Measurements from ENCODE around the gene COPS6. TPM values are rescaled to one million over a fixed set of nuclear protein-coding genes. Genes with fewer than 3 reads are reported as not detected.

COPS6 gene
- total RNA-seq, 2 experiments from 2014 or later = 79.0 to 83.9 TPM

DNA sequence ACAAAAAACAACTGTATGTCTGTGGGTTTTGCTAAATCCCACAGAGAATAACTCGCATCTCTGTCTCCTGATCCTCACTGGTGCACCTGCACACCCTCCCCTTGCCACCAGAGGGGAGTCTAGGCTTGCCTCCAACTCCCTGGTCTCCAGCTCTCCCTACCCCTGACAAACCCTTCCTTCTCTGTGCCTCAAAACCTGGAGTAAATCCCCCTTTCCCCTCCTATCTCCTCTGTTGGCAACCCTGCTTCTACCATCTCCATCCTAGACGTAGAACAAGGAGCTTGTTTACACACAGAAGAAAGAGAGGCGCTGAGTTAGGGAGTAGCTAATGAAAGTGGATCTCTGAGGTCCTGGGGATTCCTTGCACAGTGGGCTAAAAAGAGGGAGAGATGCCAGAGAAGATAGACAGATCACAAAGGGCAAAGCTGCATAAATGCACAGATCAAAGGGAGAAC is 44.0 kb downstream of the COPS6 start:
- ChIA-PET POLR2A (interaction anchor here (0.7 to 1.2 kb wide), 12 partner anchors 15 to 296 kb away, joined by 3 to 9 read pairs (median 4); partner anchors contain the start of genes GPC2, LAMTOR4, MCM7 and MEPCE), CTCF (interaction anchor here (0.7 to 1.5 kb wide), 21 partner anchors 11 to 275 kb away, joined by 3 to 11 read pairs (median 4); partner anchors contain the start of genes GPC2, LAMTOR4 and STAG3)
- TF ChIP-seq, protein P1, sequence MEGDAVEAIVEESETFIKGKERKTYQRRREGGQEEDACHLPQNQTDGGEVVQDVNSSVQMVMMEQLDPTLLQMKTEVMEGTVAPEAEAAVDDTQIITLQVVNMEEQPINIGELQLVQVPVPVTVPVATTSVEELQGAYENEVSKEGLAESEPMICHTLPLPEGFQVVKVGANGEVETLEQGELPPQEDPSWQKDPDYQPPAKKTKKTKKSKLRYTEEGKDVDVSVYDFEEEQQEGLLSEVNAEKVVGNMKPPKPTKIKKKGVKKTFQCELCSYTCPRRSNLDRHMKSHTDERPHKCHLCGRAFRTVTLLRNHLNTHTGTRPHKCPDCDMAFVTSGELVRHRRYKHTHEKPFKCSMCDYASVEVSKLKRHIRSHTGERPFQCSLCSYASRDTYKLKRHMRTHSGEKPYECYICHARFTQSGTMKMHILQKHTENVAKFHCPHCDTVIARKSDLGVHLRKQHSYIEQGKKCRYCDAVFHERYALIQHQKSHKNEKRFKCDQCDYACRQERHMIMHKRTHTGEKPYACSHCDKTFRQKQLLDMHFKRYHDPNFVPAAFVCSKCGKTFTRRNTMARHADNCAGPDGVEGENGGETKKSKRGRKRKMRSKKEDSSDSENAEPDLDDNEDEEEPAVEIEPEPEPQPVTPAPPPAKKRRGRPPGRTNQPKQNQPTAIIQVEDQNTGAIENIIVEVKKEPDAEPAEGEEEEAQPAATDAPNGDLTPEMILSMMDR (IDR thresholded peaks at IDR 0.05) = peak; percentile 82
- peaks cover 23% of the 10 kb centered on the region for H3K4me1 ChIP-seq (ENCODE audit: insufficient read depth, low read length)
- Mint-ChIP-seq H3K9me3 (no peaks in the 10 kb centered on the region), H3K27ac (peak overlapping the region; percentile 42), H3K4me3 (peak overlapping the region; percentile 62), H3K27me3 (no peaks in the 10 kb centered on the region), H3K4me1 (ENCODE audit: low read depth) (peaks cover 15% of the 10 kb centered on the region), H3K36me3 (ENCODE audit: low read depth) (no peaks in the 10 kb centered on the region)
- no peaks in the 10 kb centered on the region for H3K36me3 ChIP-seq (ENCODE audit: insufficient read depth, low read length)
- intact Hi-C loops (cut with DNase I, micrococcal nuclease) = loop anchor here (1.0 to 5.0 kb wide), 7 partner anchors 16 to 276 kb away; partner anchors contain the start of genes AZGP1 (in 1 of the 2), LAMTOR4 (in 1 of the 2) and PVRIG (in 1 of the 2)
- H3K9me3 ChIP-seq (ENCODE audit: control insufficient read depth in 1 of 2, insufficient read depth in 1 of 2, low read length in 2 of 2) = no peaks in the 10 kb centered on the region
- no peak overlapping the region for H3K27ac ChIP-seq (ENCODE audit: low read depth in 1 of 2, low read length in 2 of 2)
- no peak overlapping the region for H3K4me3 ChIP-seq (ENCODE audit: low read length)
- ATAC-seq (ENCODE audit: poor library complexity) (peak; percentile 77), DNase-seq (peak; percentile 48 to 83 (median 62))
- H3K27me3 ChIP-seq (ENCODE audit: control insufficient read depth in 1 of 2, insufficient read depth in 2 of 2, low read length in 2 of 2) = no peaks in the 10 kb centered on the region

DNA sequence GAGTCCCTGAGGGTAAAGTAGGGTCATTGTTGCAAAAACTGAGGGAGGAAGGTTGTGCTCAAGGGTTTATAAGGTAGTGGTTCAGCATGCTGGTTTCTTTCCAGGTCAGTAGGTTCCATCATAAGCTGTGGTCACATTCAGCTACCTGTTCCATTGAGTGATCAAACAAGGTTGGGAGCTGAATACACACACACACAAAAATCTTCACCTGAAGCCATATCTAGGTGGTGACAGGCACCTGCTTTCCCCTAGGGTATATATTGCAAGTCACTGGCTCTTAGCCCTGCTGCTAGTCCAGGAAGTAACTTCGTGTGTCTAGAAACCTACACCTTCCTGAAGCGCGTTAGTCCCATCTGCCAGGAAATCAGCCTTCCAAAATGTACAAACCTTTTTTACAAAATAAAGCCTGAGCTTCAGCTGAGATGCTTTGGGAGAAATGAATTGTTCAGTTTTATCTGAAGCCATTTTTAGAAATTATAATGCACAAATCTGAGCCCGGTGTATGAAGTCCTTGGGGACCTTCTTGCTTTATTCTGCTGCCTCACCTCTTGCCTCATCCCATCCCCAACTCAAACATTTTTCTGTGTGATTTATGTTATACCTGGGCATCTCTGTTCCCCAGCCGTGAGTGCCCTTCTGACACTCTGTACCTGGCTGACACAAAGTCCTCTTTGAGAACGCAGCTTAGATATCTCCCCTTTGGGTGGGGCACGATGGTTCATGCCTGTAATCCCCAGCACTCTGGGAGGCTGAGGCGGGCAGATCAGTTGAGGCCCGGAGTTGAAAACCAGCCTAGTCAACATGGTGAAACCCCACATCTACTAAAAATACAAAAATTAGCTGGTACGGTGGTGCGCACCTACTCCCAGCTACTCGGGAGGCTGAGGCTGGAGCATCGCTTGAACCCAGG is 49.3 kb downstream of the COPS6 start:
- H3K9me3 ChIP-seq (ENCODE audit: control insufficient read depth in 1 of 2, insufficient read depth in 1 of 2, low read length in 2 of 2) = no peaks in the 10 kb centered on the region
- no peaks in the 10 kb centered on the region for H3K36me3 ChIP-seq (ENCODE audit: insufficient read depth, low read length)
- Mint-ChIP-seq H3K27ac (peak overlapping the region; percentile 26), H3K27me3 (no peaks in the 10 kb centered on the region), H3K36me3 (ENCODE audit: low read depth) (no peaks in the 10 kb centered on the region), H3K9me3 (no peaks in the 10 kb centered on the region), H3K4me1 (ENCODE audit: low read depth) (peaks cover 13% of the 10 kb centered on the region), H3K4me3 (no peak overlapping the region)
- H3K4me3 ChIP-seq (ENCODE audit: low read length) = no peak overlapping the region
- TF ChIP-seq, protein P1 (IDR thresholded peaks at IDR 0.05) = no peak
- CTCF ChIA-PET = interaction anchor here (0.7 to 1.2 kb wide), 2 partner anchors 8 to 23 kb away, joined by 3 read pairs; no protein-coding TSS in a partner anchor
- H3K27me3 ChIP-seq (ENCODE audit: control insufficient read depth in 1 of 2, insufficient read depth in 2 of 2, low read length in 2 of 2) = no peaks in the 10 kb centered on the region
- peak in 1 of 14 experiments; percentile 36 for DNase-seq
- intact Hi-C loops (cut with DNase I, micrococcal nuclease) = no loop called here
- peak; percentile 65 for ATAC-seq (ENCODE audit: poor library complexity)
- peaks cover 8% of the 10 kb centered on the region for H3K4me1 ChIP-seq (ENCODE audit: insufficient read depth, low read length)
- POLR2A ChIA-PET = interaction anchor here (0.9 to 2.0 kb wide), 4 partner anchors 10 to 34 kb away, joined by 3 to 12 read pairs (median 4); partner anchors contain the start of genes LAMTOR4 and MBLAC1
- no peak overlapping the region for H3K27ac ChIP-seq (ENCODE audit: low read depth in 1 of 2, low read length in 2 of 2)

DNA sequence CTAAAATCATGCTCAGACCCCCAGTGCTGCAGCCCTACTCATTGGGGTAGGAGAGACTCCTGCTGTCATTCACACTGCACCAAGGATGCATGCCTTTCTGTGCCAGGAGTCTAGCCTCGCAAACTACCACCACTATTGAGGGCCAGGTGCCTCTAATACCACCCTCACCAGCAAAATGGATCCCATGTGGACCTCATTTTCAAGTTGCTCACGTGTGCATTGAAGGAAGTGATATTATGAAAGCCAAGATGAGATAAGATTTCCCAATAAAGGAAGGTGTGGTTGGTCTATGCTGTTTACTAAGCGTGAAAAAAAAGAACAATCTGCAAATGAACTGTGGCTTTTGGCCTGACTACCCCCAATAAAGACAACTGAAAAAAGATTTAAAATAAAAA is 52.8 kb downstream of the COPS6 start:
- no peak overlapping the region for H3K27ac ChIP-seq (ENCODE audit: low read depth in 1 of 2, low read length in 2 of 2)
- no peak overlapping the region for H3K4me3 ChIP-seq (ENCODE audit: low read length)
- Mint-ChIP-seq H3K9me3 (no peaks in the 10 kb centered on the region), H3K27me3 (no peaks in the 10 kb centered on the region), H3K27ac (no peak overlapping the region), H3K36me3 (ENCODE audit: low read depth) (no peaks in the 10 kb centered on the region), H3K4me3 (no peak overlapping the region), H3K4me1 (ENCODE audit: low read depth) (peaks cover 14% of the 10 kb centered on the region)
- no peaks in the 10 kb centered on the region for H3K27me3 ChIP-seq (ENCODE audit: control insufficient read depth in 1 of 2, insufficient read depth in 2 of 2, low read length in 2 of 2)
- ATAC-seq (ENCODE audit: poor library complexity) (no peak), DNase-seq (no peak)
- POLR2A ChIA-PET = no interaction called here
- intact Hi-C loops (cut with DNase I, micrococcal nuclease) = no loop called here
- CTCF ChIA-PET = no interaction called here
- H3K9me3 ChIP-seq (ENCODE audit: control insufficient read depth in 1 of 2, insufficient read depth in 1 of 2, low read length in 2 of 2) = no peaks in the 10 kb centered on the region
- H3K4me1 ChIP-seq (ENCODE audit: insufficient read depth, low read length) = peaks cover 8% of the 10 kb centered on the region
- no peaks in the 10 kb centered on the region for H3K36me3 ChIP-seq (ENCODE audit: insufficient read depth, low read length)
- TF ChIP-seq, protein P1 (IDR thresholded peaks at IDR 0.05) = no peak

Small RNA genes within 50 kb of the gene (microRNA-seq; reads per million reads assigned to microRNA genes)
- 4,594 reads per million, percentile 94 among the genes with 10 or more reads in this experiment for gene MIR106B (ENCODE audit: borderline microRNAs expressed, borderline replicate concordance)
- gene MIR25 (ENCODE audit: borderline microRNAs expressed, borderline replicate concordance) = 745 reads per million, percentile 83 among the genes with 10 or more reads in this experiment
- gene MIR93 (ENCODE audit: borderline microRNAs expressed, borderline replicate concordance) = 2,197 reads per million, percentile 91 among the genes with 10 or more reads in this experiment

Other genes with a start within 250 kb of the COPS6 start
- gene OR2AE1, start 211.9 kb upstream of the COPS6 start, total RNA-seq = not detected
- gene TRIM4, start 169.4 kb upstream of the COPS6 start, total RNA-seq = 10 to 100 TPM; 22.8 to 23.1 TPM
- gene GJC3, start 159.3 kb upstream of the COPS6 start, total RNA-seq = under 1 TPM; 0.25 to 0.36 TPM
- gene AZGP1, start 112.9 kb upstream of the COPS6 start, total RNA-seq = not detected
- 10 to 100 TPM; 42.3 to 45.0 TPM for gene ZKSCAN1, start 73.4 kb upstream of the COPS6 start, total RNA-seq
- 1 to 10 TPM; 2.0 to 2.7 TPM for gene ZSCAN21, start 39.2 kb upstream of the COPS6 start, total RNA-seq
- 10 to 100 TPM; 38.3 to 40.3 TPM for gene ZNF3, start 7.2 kb upstream of the COPS6 start, total RNA-seq
- gene MCM7, start 12.4 kb downstream of the COPS6 start, total RNA-seq = 10 to 100 TPM; 54.5 to 56.0 TPM
- gene AP4M1, start 12.7 kb downstream of the COPS6 start, total RNA-seq = 1 to 10 TPM; 2.8 to 4.0 TPM
- gene TAF6, start 30.4 kb downstream of the COPS6 start, total RNA-seq = 10 to 100 TPM; 34.8 to 37.4 TPM
- gene CNPY4, start 30.7 kb downstream of the COPS6 start, total RNA-seq = 10 to 100 TPM; 22.5 to 25.6 TPM
- 1 to 10 TPM; 3.7 to 4.4 TPM for gene MBLAC1, start 38.0 kb downstream of the COPS6 start, total RNA-seq
- gene LAMTOR4, start 59.9 kb downstream of the COPS6 start, total RNA-seq = 100 to 1,000 TPM; 107 to 125 TPM
- gene TRAPPC14, start 69.8 kb downstream of the COPS6 start, total RNA-seq = 10 to 100 TPM; 37.9 to 42.6 TPM
- gene GAL3ST4, start 79.6 kb downstream of the COPS6 start, total RNA-seq = 10 to 100 TPM; 12.7 to 13.2 TPM
- gene GPC2, start 88.4 kb downstream of the COPS6 start, total RNA-seq = 10 to 100 TPM; 16.4 to 18.7 TPM
- gene STAG3, start 88.9 kb downstream of the COPS6 start, total RNA-seq = 1 to 10 TPM; 4.0 to 5.5 TPM
- 10 to 100 TPM; 30.1 to 33.2 TPM for gene PVRIG, start 131.0 kb downstream of the COPS6 start, total RNA-seq
- not detected for gene SPDYE3, start 218.7 kb downstream of the COPS6 start, total RNA-seq

Data from CD4-positive, alpha-beta T cell (primary cell).